GM23338 (cell line): ENCODE data around the gene PSPC1. TPM values are rescaled to one million over a fixed set of nuclear protein-coding genes. Genes with fewer than 3 reads are reported as not detected.

ENCODE experiments used
- ATAC-seq: fragments of 200-7000 bp; cut with Tn5 transposase; 3 replicates; pipeline ENCODE4 v1.9.1; 2020
- DNase-seq: peaks from one replicate; pipeline ENCODE4 v3.0.0-alpha.2; 2015; ENCODE audit warnings: low spot score
- H2AFZ ChIP-seq: fragments of 200-600 bp; sonication (generic); 2 replicates; pipeline ENCODE4 v1.8.0; 2016; ENCODE audit warnings: antibody characterized with exemption, mild to moderate bottlenecking, moderate library complexity
- H3F3A ChIP-seq: fragments of 200-600 bp; sonication (generic); replicated peaks from 2 replicates; pipeline ENCODE4 v1.8.0; 2017; ENCODE audit warnings: antibody characterized with exemption, mixed run types, low read depth
- H3K27ac ChIP-seq: fragments of 200-600 bp; sonication (generic); 2 replicates; pipeline ENCODE4 v1.6.1; 2016; ENCODE audit warnings: low read depth
- H3K27me3 ChIP-seq: fragments of 200-600 bp; sonication (generic); 2 replicates; pipeline ENCODE4 v1.8.0; 2016; ENCODE audit warnings: mild to moderate bottlenecking, mixed run types, moderate library complexity; ENCODE audit not compliant: insufficient read depth
- H3K36me3 ChIP-seq: fragments of 200-600 bp; sonication (generic); 2 replicates; pipeline ENCODE4 v1.8.0; 2016; ENCODE audit warnings: mild to moderate bottlenecking; ENCODE audit not compliant: insufficient read depth
- H3K4me1 ChIP-seq: fragments of 200-600 bp; sonication (generic); 2 replicates; pipeline ENCODE4 v1.8.0; 2016; ENCODE audit warnings: mild to moderate bottlenecking, moderate library complexity; ENCODE audit not compliant: insufficient read depth
- H3K4me2 ChIP-seq: fragments of 200-600 bp; sonication (generic); 2 replicates; pipeline ENCODE4 v1.7.1; 2017; ENCODE audit warnings: mixed run types
- H3K4me3 ChIP-seq: fragments of 200-600 bp; sonication (generic); 2 replicates; pipeline ENCODE4 v1.6.1; 2016; ENCODE audit warnings: mixed run types
- H3K79me2 ChIP-seq: fragments of 200-600 bp; sonication (generic); replicated peaks from 2 replicates; pipeline ENCODE4 v1.8.0; 2017; ENCODE audit warnings: mild to moderate bottlenecking; ENCODE audit not compliant: insufficient read depth
- H3K9me2 ChIP-seq: fragments of 200-600 bp; sonication (generic); 2 replicates; pipeline ENCODE4 v1.8.0; 2017; ENCODE audit not compliant: insufficient read depth
- H4K20me1 ChIP-seq: fragments of 200-600 bp; sonication (generic); replicated peaks from 2 replicates; pipeline ENCODE4 v1.8.0; 2017; ENCODE audit warnings: mild to moderate bottlenecking; ENCODE audit not compliant: insufficient read depth
- H3K27ac Mint-ChIP-seq: 2 replicates; pipeline ENCODE4 v1.8.0; 2020; ENCODE audit warnings: inconsistent platforms, mild to moderate bottlenecking, moderate library complexity, mixed read lengths
- H3K27me3 Mint-ChIP-seq: 3 replicates; pipeline ENCODE4 v1.8.0; 2022; ENCODE audit warnings: low read depth, mild to moderate bottlenecking, moderate library complexity, mixed read lengths, inconsistent platforms; ENCODE audit not compliant: insufficient read depth, poor library complexity
- H3K36me3 Mint-ChIP-seq: 3 replicates; pipeline ENCODE4 v1.8.0; 2021; ENCODE audit warnings: low read depth, mild to moderate bottlenecking, inconsistent platforms, moderate library complexity, mixed read lengths
- H3K4me1 Mint-ChIP-seq: 3 replicates; pipeline ENCODE4 v1.8.0; 2020; ENCODE audit warnings: mild to moderate bottlenecking, inconsistent platforms, mixed read lengths
- H3K4me3 Mint-ChIP-seq: 3 replicates; pipeline ENCODE4 v1.8.0; 2021; ENCODE audit warnings: moderate library complexity, mild to moderate bottlenecking, inconsistent platforms, mixed read lengths
- H3K9me3 Mint-ChIP-seq: 3 replicates; pipeline ENCODE4 v1.8.0; 2020; ENCODE audit warnings: moderate library complexity, mild to moderate bottlenecking, inconsistent platforms, mixed read lengths
- polyA plus RNA-seq: library from polyadenylated mRNA; unstranded; fragments of >200 nt; fragmentation: Nextera tagmentation; extraction: Ambion mirVana; gene quantifications from 2 replicates; pipeline ENCODE4 v1.2.1, GENCODE V29; 2016
- total RNA-seq: library from RNA; depleted of rRNA; stranded (reverse); fragments of >200 nt; shearing (Covaris generic); gene quantifications from 2 replicates; pipeline ENCODE4 v1.2.3, GENCODE V29; 2014
- TF ChIP-seq, protein P1 (sequence below): IDR thresholded peaks from one replicate; pipeline ENCODE4 v1.6.1; 2018; ENCODE audit warnings: antibody characterized with exemption; ENCODE audit not compliant: unreplicated experiment
- TF ChIP-seq, protein P2 (sequence below): fragments of 250-450 bp; sonication (Bioruptor Pico); IDR thresholded peaks from 2 replicates; pipeline ENCODE4 v1.5.0; 2020; ENCODE audit warnings: mild to moderate bottlenecking, moderate library complexity

PSPC1 gene
- total and polyA plus RNA-seq, 2 experiments from 2014 or later: 38.2 to 80.2 TPM

DNA sequence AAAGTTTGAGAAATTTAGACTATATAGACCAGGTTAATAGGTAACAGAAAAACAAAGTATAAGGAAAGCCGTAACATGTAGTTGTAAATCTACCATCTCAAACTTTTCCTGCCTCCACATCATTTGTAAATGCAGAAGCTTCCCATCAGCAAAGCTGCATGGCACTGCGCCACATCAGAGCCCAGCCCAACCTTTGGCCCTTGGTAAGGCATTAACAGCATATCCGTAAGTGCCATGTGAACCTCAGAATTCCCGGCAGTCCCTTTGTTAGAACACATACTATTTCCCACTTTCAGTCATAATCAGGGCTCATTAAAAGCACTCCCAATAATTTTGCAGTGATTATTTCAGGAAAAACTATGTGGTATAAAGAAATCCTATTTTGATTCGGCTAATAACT, 97.7 kb downstream of the PSPC1 start (continued):
- TF ChIP-seq, protein P1, sequence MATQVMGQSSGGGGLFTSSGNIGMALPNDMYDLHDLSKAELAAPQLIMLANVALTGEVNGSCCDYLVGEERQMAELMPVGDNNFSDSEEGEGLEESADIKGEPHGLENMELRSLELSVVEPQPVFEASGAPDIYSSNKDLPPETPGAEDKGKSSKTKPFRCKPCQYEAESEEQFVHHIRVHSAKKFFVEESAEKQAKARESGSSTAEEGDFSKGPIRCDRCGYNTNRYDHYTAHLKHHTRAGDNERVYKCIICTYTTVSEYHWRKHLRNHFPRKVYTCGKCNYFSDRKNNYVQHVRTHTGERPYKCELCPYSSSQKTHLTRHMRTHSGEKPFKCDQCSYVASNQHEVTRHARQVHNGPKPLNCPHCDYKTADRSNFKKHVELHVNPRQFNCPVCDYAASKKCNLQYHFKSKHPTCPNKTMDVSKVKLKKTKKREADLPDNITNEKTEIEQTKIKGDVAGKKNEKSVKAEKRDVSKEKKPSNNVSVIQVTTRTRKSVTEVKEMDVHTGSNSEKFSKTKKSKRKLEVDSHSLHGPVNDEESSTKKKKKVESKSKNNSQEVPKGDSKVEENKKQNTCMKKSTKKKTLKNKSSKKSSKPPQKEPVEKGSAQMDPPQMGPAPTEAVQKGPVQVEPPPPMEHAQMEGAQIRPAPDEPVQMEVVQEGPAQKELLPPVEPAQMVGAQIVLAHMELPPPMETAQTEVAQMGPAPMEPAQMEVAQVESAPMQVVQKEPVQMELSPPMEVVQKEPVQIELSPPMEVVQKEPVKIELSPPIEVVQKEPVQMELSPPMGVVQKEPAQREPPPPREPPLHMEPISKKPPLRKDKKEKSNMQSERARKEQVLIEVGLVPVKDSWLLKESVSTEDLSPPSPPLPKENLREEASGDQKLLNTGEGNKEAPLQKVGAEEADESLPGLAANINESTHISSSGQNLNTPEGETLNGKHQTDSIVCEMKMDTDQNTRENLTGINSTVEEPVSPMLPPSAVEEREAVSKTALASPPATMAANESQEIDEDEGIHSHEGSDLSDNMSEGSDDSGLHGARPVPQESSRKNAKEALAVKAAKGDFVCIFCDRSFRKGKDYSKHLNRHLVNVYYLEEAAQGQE: no peak

DNA sequence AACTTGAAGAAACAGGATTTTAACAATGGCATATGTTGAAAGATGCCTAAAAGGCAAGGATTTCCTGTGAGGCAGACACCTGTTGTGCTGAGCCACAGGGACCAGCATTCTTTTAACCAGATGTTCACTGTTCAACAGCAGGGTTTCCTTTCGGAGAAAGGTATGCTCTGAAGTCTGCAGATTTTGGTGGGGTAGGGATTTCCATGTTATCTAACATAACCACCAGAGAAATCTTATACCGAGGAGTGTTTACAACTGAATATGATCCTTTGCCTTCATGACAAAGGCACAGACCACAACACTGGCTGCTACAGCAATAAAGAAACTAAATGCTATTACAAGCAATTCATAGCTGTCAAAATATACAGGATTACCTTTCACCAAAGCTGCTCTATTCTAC, 101.2 kb downstream of the PSPC1 start:
- peaks cover 7% of the 10 kb centered on the region for H3K79me2 ChIP-seq
- ATAC-seq: peak; percentile 78
- DNase-seq: peak; percentile 87
- peak overlapping the region; percentile 85 for H3K27ac ChIP-seq
- H3K9me2 ChIP-seq: no peaks in the 10 kb centered on the region
- no peaks in the 10 kb centered on the region for H3F3A ChIP-seq
- TF ChIP-seq, protein P2, sequence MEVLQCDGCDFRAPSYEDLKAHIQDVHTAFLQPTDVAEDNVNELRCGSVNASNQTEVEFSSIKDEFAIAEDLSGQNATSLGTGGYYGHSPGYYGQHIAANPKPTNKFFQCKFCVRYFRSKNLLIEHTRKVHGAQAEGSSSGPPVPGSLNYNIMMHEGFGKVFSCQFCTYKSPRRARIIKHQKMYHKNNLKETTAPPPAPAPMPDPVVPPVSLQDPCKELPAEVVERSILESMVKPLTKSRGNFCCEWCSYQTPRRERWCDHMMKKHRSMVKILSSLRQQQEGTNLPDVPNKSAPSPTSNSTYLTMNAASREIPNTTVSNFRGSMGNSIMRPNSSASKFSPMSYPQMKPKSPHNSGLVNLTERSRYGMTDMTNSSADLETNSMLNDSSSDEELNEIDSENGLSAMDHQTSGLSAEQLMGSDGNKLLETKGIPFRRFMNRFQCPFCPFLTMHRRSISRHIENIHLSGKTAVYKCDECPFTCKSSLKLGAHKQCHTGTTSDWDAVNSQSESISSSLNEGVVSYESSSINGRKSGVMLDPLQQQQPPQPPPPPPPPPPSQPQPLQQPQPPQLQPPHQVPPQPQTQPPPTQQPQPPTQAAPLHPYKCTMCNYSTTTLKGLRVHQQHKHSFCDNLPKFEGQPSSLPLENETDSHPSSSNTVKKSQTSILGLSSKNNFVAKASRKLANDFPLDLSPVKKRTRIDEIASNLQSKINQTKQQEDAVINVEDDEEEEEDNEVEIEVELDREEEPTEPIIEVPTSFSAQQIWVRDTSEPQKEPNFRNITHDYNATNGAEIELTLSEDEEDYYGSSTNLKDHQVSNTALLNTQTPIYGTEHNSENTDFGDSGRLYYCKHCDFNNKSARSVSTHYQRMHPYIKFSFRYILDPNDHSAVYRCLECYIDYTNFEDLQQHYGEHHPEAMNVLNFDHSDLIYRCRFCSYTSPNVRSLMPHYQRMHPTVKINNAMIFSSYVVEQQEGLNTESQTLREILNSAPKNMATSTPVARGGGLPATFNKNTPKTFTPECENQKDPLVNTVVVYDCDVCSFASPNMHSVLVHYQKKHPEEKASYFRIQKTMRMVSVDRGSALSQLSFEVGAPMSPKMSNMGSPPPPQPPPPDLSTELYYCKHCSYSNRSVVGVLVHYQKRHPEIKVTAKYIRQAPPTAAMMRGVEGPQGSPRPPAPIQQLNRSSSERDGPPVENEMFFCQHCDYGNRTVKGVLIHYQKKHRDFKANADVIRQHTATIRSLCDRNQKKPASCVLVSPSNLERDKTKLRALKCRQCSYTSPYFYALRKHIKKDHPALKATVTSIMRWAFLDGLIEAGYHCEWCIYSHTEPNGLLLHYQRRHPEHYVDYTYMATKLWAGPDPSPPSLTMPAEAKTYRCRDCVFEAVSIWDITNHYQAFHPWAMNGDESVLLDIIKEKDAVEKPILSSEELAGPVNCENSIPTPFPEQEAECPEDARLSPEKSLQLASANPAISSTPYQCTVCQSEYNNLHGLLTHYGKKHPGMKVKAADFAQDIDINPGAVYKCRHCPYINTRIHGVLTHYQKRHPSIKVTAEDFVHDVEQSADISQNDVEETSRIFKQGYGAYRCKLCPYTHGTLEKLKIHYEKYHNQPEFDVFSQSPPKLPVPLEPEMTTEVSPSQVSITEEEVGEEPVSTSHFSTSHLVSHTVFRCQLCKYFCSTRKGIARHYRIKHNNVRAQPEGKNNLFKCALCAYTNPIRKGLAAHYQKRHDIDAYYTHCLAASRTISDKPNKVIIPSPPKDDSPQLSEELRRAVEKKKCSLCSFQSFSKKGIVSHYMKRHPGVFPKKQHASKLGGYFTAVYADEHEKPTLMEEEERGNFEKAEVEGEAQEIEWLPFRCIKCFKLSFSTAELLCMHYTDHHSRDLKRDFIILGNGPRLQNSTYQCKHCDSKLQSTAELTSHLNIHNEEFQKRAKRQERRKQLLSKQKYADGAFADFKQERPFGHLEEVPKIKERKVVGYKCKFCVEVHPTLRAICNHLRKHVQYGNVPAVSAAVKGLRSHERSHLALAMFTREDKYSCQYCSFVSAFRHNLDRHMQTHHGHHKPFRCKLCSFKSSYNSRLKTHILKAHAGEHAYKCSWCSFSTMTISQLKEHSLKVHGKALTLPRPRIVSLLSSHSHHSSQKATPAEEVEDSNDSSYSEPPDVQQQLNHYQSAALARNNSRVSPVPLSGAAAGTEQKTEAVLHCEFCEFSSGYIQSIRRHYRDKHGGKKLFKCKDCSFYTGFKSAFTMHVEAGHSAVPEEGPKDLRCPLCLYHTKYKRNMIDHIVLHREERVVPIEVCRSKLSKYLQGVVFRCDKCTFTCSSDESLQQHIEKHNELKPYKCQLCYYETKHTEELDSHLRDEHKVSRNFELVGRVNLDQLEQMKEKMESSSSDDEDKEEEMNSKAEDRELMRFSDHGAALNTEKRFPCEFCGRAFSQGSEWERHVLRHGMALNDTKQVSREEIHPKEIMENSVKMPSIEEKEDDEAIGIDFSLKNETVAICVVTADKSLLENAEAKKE: no peak
- H3K4me1 ChIP-seq: peaks cover 48% of the 10 kb centered on the region
- Mint-ChIP-seq H3K9me3 (no peaks in the 10 kb centered on the region), H3K4me3 (peak overlapping the region; percentile 36; the same call in 2 of the 3 replicates), H3K27ac (peak overlapping the region; percentile 88), H3K27me3 (no peaks in the 10 kb centered on the region), H3K36me3 (peaks cover 3% of the 10 kb centered on the region; the same call in 2 of the 3 replicates), H3K4me1 (peaks cover 63% of the 10 kb centered on the region)
- H3K27me3 ChIP-seq: no peaks in the 10 kb centered on the region
- H3K36me3 ChIP-seq: no peaks in the 10 kb centered on the region
- no peaks in the 10 kb centered on the region for H4K20me1 ChIP-seq
- no peak overlapping the region for H2AFZ ChIP-seq
- H3K4me2 ChIP-seq: peak overlapping the region; percentile 16
- 0 out of 2 replicates have a peak overlapping the region, but pooled peaks have one; percentile 9 for H3K4me3 ChIP-seq
